ENCODE results near the gene TBC1D21.

TBC1D21 gene

GRCh38 chr15:73930790-73931281 is 57.5 kb downstream of the TBC1D21 start:
- TF ChIP-seq CTCF (IDR thresholded peaks at IDR 0.05) = no peak

DNA sequence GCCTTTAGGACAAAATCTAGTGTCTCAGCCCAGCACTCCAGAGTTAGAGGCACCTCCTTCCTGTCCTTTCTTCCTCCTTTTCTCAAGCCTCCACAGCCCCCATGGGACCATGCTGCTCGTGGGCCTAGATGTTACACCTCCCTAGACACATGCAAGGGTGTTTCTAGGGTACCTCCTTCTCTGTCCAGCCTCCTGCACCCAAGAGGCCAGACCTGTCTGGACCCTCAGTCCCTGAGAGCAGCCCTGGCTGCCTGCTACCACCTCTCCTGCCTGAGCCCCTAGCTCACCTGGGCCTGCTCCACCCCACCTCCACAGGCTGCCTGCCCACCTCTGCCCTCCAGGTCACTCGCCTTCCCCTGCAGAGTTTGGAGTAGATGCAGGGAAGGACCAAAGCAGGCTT is 58.1 kb downstream of the TBC1D21 start:
- TF ChIP-seq CTCF (IDR thresholded peaks at IDR 0.05) = no peak

GRCh38 chr15:73932381-73933191 is 59.2 kb downstream of the TBC1D21 start:
- TF ChIP-seq CTCF (IDR thresholded peaks at IDR 0.05) = no peak

- TF ChIP-seq CTCF (IDR thresholded peaks at IDR 0.05) = no peak
Measured at GRCh38 chr15:73934281-73934680, 60.9 kb downstream of the TBC1D21 start.

DNA sequence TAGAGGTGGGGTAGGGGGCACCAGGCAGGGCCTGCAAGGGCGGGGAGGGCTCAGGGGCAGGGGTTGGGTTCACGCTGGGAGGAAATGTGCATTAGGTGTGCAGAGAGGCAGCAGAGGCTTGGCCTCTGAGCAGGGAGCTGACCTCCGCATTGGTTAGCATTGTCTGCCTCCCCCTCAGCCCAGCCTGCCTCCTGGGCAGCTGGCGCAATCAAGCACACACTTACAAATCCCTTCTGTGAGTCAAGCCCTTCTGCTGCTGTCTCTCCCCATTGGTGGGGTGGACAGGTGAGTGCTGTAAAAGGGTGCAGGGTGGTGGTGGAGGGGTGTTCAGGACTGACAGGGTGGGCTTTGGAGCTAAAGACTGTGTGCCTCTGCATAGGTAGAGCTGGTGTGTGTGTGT is 62.2 kb downstream of the TBC1D21 start:
- TF ChIP-seq CTCF (IDR thresholded peaks at IDR 0.05) = no peak

GRCh38 chr15:73936181-73936580 is 62.8 kb downstream of the TBC1D21 start:
- TF ChIP-seq CTCF (IDR thresholded peaks at IDR 0.05) = no peak

- TF ChIP-seq CTCF (IDR thresholded peaks at IDR 0.05) = no peak
Measured at GRCh38 chr15:73936588-73937290, 63.4 kb downstream of the TBC1D21 start.

All from LNCAP (cell line).